IMR-90 (cell line): ENCODE results near the gene TCF12. TPM values are rescaled to one million over a fixed set of nuclear protein-coding genes. Genes with fewer than 3 reads are reported as not detected.
A peak's percentile ranks its signal among the peaks of the same experiment; 100 is the strongest.

ENCODE experiments used
- ATAC-seq: fragments of 200-7000 bp; cut with Tn5 transposase; 2 replicates; pipeline ENCODE4 v1.9.1; 2020; ENCODE audit warnings: low read depth, mild to moderate bottlenecking, moderate library complexity
- BruUV-seq: library from RNA; stranded (reverse); fragments of 400-500 nt; replicated peaks from 2 replicates; lab custom pipeline; 2021; lab: Mats Ljungman, UMichigan
- CTCF ChIA-PET: fragments of 300-600 bp; formaldehyde crosslinking; extraction: SDS; loops from one replicate; lab custom pipeline; 2021; ENCODE audit warnings: antibody characterized with exemption; lab: Yijun Ruan, JAX
- POLR2A ChIA-PET: fragments of 300-600 bp; sonication (Branson Sonifier 250); formaldehyde crosslinking; loops from one replicate; lab custom pipeline; 2022; ENCODE audit warnings: antibody characterized with exemption; ENCODE audit not compliant: unreplicated experiment; lab: Charles Lee
- DNase-seq: peaks from one replicate; pipeline ENCODE4 v3.0.0; 2013
- H2AFZ ChIP-seq: replicated peaks from 2 replicates; pipeline ENCODE3; 2013; ENCODE audit warnings: low read length, mild to moderate bottlenecking; ENCODE audit not compliant: poor library complexity
- H2AK5ac ChIP-seq: 2 replicates; pipeline ENCODE4 v1.6.1; 2013; ENCODE audit warnings: low read depth, low read length, inconsistent platforms
- H2AK9ac ChIP-seq: replicated peaks from 2 replicates; pipeline ENCODE3; 2013; ENCODE audit warnings: mild to moderate bottlenecking, low read depth, low read length, moderate library complexity; ENCODE audit not compliant: poor library complexity
- H2BK120ac ChIP-seq: 2 replicates; pipeline ENCODE4 v1.6.1; 2013; ENCODE audit warnings: low read depth, low read length, inconsistent platforms
- H2BK15ac ChIP-seq: 3 replicates; pipeline ENCODE4 v1.6.1; 2013; ENCODE audit warnings: low read depth, low read length, inconsistent platforms
- H2BK20ac ChIP-seq: 2 replicates; pipeline ENCODE4 v1.6.1; 2013; ENCODE audit warnings: low read depth, mild to moderate bottlenecking, inconsistent platforms, low read length, moderate library complexity
- H2BK5ac ChIP-seq: 2 replicates; pipeline ENCODE4 v1.6.1; 2013; ENCODE audit warnings: mild to moderate bottlenecking, low read depth, low read length, inconsistent platforms; ENCODE audit not compliant: poor library complexity, severe bottlenecking
- H3K14ac ChIP-seq: replicated peaks from 2 replicates; pipeline ENCODE4 v1.6.1; 2013; ENCODE audit warnings: low read depth, low read length, inconsistent platforms
- H3K18ac ChIP-seq: 2 replicates; pipeline ENCODE4 v1.6.1; 2013; ENCODE audit warnings: low read depth, low read length, control low read depth
- H3K23ac ChIP-seq: 2 replicates; pipeline ENCODE4 v1.6.1; 2013; ENCODE audit warnings: low read depth, low read length, inconsistent platforms
- H3K27ac ChIP-seq: 2 replicates; pipeline ENCODE4 v1.5.1; 2013; ENCODE audit warnings: mild to moderate bottlenecking, control low read depth, low read length; ENCODE audit not compliant: insufficient read depth
- H3K27me3 ChIP-seq: 2 replicates; pipeline ENCODE4 v1.6.1; 2013; ENCODE audit warnings: low read length; ENCODE audit not compliant: control insufficient read depth, insufficient read depth
- H3K36me3 ChIP-seq: 2 replicates; pipeline ENCODE4 v1.6.1; 2013; ENCODE audit warnings: low read length, mixed read lengths; ENCODE audit not compliant: control insufficient read depth, insufficient read depth
- H3K4ac ChIP-seq: 2 replicates; pipeline ENCODE4 v1.6.1; 2013; ENCODE audit warnings: low read depth, low read length, inconsistent platforms
- H3K4me1 ChIP-seq: 2 replicates; pipeline ENCODE4 v1.6.1; 2013; ENCODE audit warnings: low read length, mixed read lengths; ENCODE audit not compliant: control insufficient read depth, insufficient read depth
- H3K4me2 ChIP-seq: 2 replicates; pipeline ENCODE4 v1.6.1; 2013; ENCODE audit warnings: low read depth, mild to moderate bottlenecking, control low read depth, low read length, moderate library complexity
- H3K4me3 ChIP-seq: 2 replicates; pipeline ENCODE4 v1.5.1; 2013; ENCODE audit warnings: low read depth, mild to moderate bottlenecking, control low read depth, low read length, moderate library complexity; ENCODE audit not compliant: insufficient read depth
- H3K56ac ChIP-seq: 2 replicates; pipeline ENCODE4 v1.6.1; 2013; ENCODE audit warnings: low read length, inconsistent platforms; ENCODE audit not compliant: insufficient read depth; ENCODE audit errors: extremely low read depth
- H3K79me1 ChIP-seq, 2 experiments: 2 replicates each; pipeline ENCODE4 v1.6.1; 2013; ENCODE audit warnings: low read length in 2 of 2, inconsistent platforms in 1 of 2, low read depth in 1 of 2
- H3K9ac ChIP-seq: 2 replicates; pipeline ENCODE4 v1.6.1; 2013; ENCODE audit warnings: low read depth, low read length, control low read depth
- H3K9me1 ChIP-seq: 2 replicates; pipeline ENCODE4 v1.6.1; 2013; ENCODE audit warnings: low read length, inconsistent platforms; ENCODE audit not compliant: insufficient read depth
- H3K9me3 ChIP-seq: 2 replicates; pipeline ENCODE4 v1.6.1; 2013; ENCODE audit warnings: low read length; ENCODE audit not compliant: control insufficient read depth, insufficient read depth
- H4K20me1 ChIP-seq: 2 replicates; pipeline ENCODE4 v1.6.1; 2013; ENCODE audit warnings: low read length, inconsistent platforms; ENCODE audit not compliant: insufficient read depth
- H4K5ac ChIP-seq: 2 replicates; pipeline ENCODE4 v1.6.1; 2013; ENCODE audit warnings: mild to moderate bottlenecking, low read depth, low read length, control low read depth
- H4K8ac ChIP-seq, 2 experiments: 2 replicates each; pipeline ENCODE4 v1.6.1; 2013; ENCODE audit warnings: low read depth in 2 of 2, low read length in 2 of 2, control low read depth in 1 of 2, inconsistent platforms in 1 of 2
- H4K91ac ChIP-seq: 2 replicates; pipeline ENCODE4 v1.6.1; 2013; ENCODE audit warnings: low read depth, low read length, inconsistent platforms; ENCODE audit not compliant: insufficient read depth
- CTCF ChIP-seq: conservative IDR thresholded peaks from 2 replicates; pipeline ENCODE4 v1.5.1; 2012; ENCODE audit warnings: mild to moderate bottlenecking, low read depth, low read length, improper control_type of control experiment
- ELK1 ChIP-seq: fragments of 150-350 bp; IDR thresholded peaks from 2 replicates; pipeline ENCODE4 v1.6.1; 2016; ENCODE audit warnings: low read depth, mild to moderate bottlenecking, low read length, moderate library complexity, borderline replicate concordance
- FOS ChIP-seq: fragments of 150-350 bp; IDR thresholded peaks from 2 replicates; pipeline ENCODE4 v1.6.1; 2016; ENCODE audit warnings: low read depth, low read length
- MAFK ChIP-seq: IDR thresholded peaks from 2 replicates; pipeline ENCODE4 v1.6.1; 2012; ENCODE audit warnings: low read depth, low read length, improper control_type of control experiment
- RAD21 ChIP-seq: IDR thresholded peaks from 2 replicates; pipeline ENCODE4 v1.6.1; 2012; ENCODE audit warnings: low read length, improper control_type of control experiment
- RCOR1 ChIP-seq: IDR thresholded peaks from 2 replicates; pipeline ENCODE4 v1.6.1; 2012; ENCODE audit warnings: mild to moderate bottlenecking, low read length, improper control_type of control experiment; ENCODE audit not compliant: insufficient replicate concordance
- SMC3 ChIP-seq: fragments of 150-350 bp; IDR thresholded peaks from 2 replicates; pipeline ENCODE4 v1.6.1; 2016; ENCODE audit warnings: low read depth, mild to moderate bottlenecking, antibody characterized with exemption, low read length, moderate library complexity
- WGBS, 2 experiments: methylation state at CpG; one replicate each; pipeline versions ENCODE4 v1.1.5 to v1.1.7; 2013; ENCODE audit warnings: missing lambda C conversion rate in 2 of 2; ENCODE audit not compliant: insufficient read length in 1 of 2; ENCODE audit errors: extremely low coverage in 2 of 2; 5-methylcytosine and 5-hydroxymethylcytosine counted together
- dilution Hi-C: fragments of 300-500 bp; cut with HindIII; formaldehyde crosslinking; loops from one replicate; pipeline ENCODE4 v1.14.3; 2018; ENCODE audit warnings: low sequenced_read_pairs; ENCODE audit not compliant: unreplicated experiment
- in situ Hi-C: fragments of 300-500 bp; cut with MboI; formaldehyde crosslinking; loops from 3 replicates; pipeline ENCODE4 v1.14.3; 2019; ENCODE audit warnings: low sequenced_read_pairs, inconsistent platforms, mixed read lengths
- intact Hi-C: fragments of 100-400 bp; cut with micrococcal nuclease; formaldehyde crosslinking; loops from 2 replicates; pipeline ENCODE4 v1.10.0; 2022
- polyA plus RNA-seq, 3 experiments: library from polyadenylated mRNA; depleted of rRNA; stranded (reverse); fragments of >200 nt; gene quantifications; 2 replicates each; pipeline ENCODE4 v1.2.3, GENCODE V29; 2012; ENCODE audit warnings: low replicate concordance in 1 of 3
- total RNA-seq: library from RNA; depleted of rRNA; stranded (reverse); fragments of >200 nt; gene quantifications from 2 replicates; pipeline ENCODE4 v1.2.3, GENCODE V29; 2012

TCF12 gene
- total and polyA plus RNA-seq, 2 of the 4 experiments (the other 2 are of a cell fraction): 79.4 to 160 TPM

GRCh38 chr15:57138349-57138788 is 219.9 kb downstream of the TCF12 start:
- Histone ChIP-seq H3K23ac (no peak overlapping the region), H3K56ac (no peak overlapping the region), H3K36me3 (no peaks in the 10 kb centered on the region), H2AFZ (no peak overlapping the region), H4K20me1 (peaks cover 2% of the 10 kb centered on the region; the same call in 1 of the 2 replicates), H2BK15ac (no peak overlapping the region), H4K91ac (no peak overlapping the region), H3K27ac (no peak overlapping the region), H3K4ac (no peak overlapping the region), H3K18ac (no peak overlapping the region), H4K8ac (no peak overlapping the region), H3K4me2 (no peak overlapping the region), H2BK20ac (no peak overlapping the region), H3K9me3 (no peaks in the 10 kb centered on the region), H3K9ac (no peak overlapping the region), H2BK5ac (no peak overlapping the region), H3K79me1 (peaks cover 5 to 44% of the 10 kb centered on the region in 2 experiments; a peak in 3 of 4 replicates), H2BK120ac (no peak overlapping the region), H2AK5ac (no peak overlapping the region), H3K9me1 (peaks cover 5% of the 10 kb centered on the region; the same call in 1 of the 2 replicates), H3K27me3 (no peaks in the 10 kb centered on the region), H3K14ac (no peak overlapping the region), H3K4me1 (peaks cover 3% of the 10 kb centered on the region; the same call in 1 of the 2 replicates), H4K5ac (no peak overlapping the region), H2AK9ac (no peak overlapping the region), H3K4me3 (no peak overlapping the region)
- ChIA-PET CTCF (interaction anchor here (0.6 to 1.7 kb wide), 11 partner anchors 8 to 647 kb away, joined by 3 to 6 read pairs (median 4); no protein-coding TSS in a partner anchor), POLR2A (no interaction called here)
- in situ Hi-C loops (loop anchor here (10.0 kb wide), 1 partner anchor 644 kb away; no protein-coding TSS in a partner anchor), intact Hi-C loops (loop anchor here (2.0 to 5.0 kb wide), 2 partner anchors 220 to 316 kb away; partner anchors contain the start of gene TCF12), dilution Hi-C loops (loop anchor here (25.0 kb wide), 1 partner anchor 651 kb away; no protein-coding TSS in a partner anchor)
- no TSS peak for BruUV-seq
- peak; percentile 85 for ATAC-seq
- no CpG with 5 or more reads among the region's 1 CpG for WGBS, 2 experiments
- peak; percentile 82 for DNase-seq
- no peak for TF ChIP-seq ELK1
- no peak for TF ChIP-seq MAFK
- TF ChIP-seq CTCF: peak; percentile 72
- peak; percentile 51 for TF ChIP-seq SMC3
- peak; percentile 70 for TF ChIP-seq RAD21
- TF ChIP-seq FOS: no peak
- TF ChIP-seq RCOR1: no peak
